ENCODE measurements around the gene CD80. TPM values are rescaled to one million over a fixed set of nuclear protein-coding genes. Genes with fewer than 3 reads are reported as not detected.

Gene CD80
- total and polyA plus RNA-seq, 2 of the 8 experiments (the other 6 are each of a cell fraction or from before 2014, with no cell fraction given) = 0.11 TPM; not detected in 1

- TF ChIP-seq SP4 (IDR thresholded peaks at IDR 0.05; ENCODE audit: low read length) (no peak), CBX5 (IDR thresholded peaks at IDR 0.05; ENCODE audit: low read depth, low read length) (no peak), GABPA (IDR thresholded peaks at IDR 0.05; ENCODE audit: borderline replicate concordance, insufficient read depth, low read length) (no peak), SIN3A (conservative IDR thresholded peaks at IDR 0.05 in 1 of 2, IDR thresholded peaks at IDR 0.05 in 1 of 2; ENCODE audit: low read depth in 1 of 2, low read length in 2 of 2) (no peak), SP1 (IDR thresholded peaks at IDR 0.05; ENCODE audit: low read depth, low read length) (no peak), BACH1 (IDR thresholded peaks at IDR 0.05; ENCODE audit: low read length) (no peak), POLR2A (IDR thresholded peaks at IDR 0.05; ENCODE audit: control extremely low read depth in 1 of 2, low read depth in 2 of 2, low read length in 2 of 2) (no peak), ASH2L (IDR thresholded peaks at IDR 0.05; ENCODE audit: low read length) (no peak), SUZ12 (IDR thresholded peaks at IDR 0.05; ENCODE audit: low read length) (no peak)
These were observed 22.7 kb downstream of the CD80 start (continued) for GRCh38 chr3:119536757-119537156.
